PFSK-1 (cell line): Measurements from ENCODE around the gene STX7.

ENCODE experiments used
- FOXP2 ChIP-seq: optimal IDR thresholded peaks from 2 replicates; pipeline ENCODE3; 2011; ENCODE audit warnings: borderline replicate concordance, control low read depth, inconsistent platforms; ENCODE audit not compliant: insufficient read depth; ENCODE audit errors: extremely low read length, extremely low read depth
- POLR2AphosphoS5 ChIP-seq: IDR thresholded peaks from 2 replicates; pipeline ENCODE4 v1.6.1; 2012; ENCODE audit warnings: low read depth, mild to moderate bottlenecking, control low read depth, low read length, moderate library complexity
- REST ChIP-seq, 2 experiments: IDR thresholded peaks; 2 replicates each; pipeline versions ENCODE4 v1.6.1 to v1.8.0; 2011 to 2012; ENCODE audit warnings: low read depth in 2 of 2, low read length in 2 of 2, control low read depth in 1 of 2, inconsistent platforms in 1 of 2, mild to moderate bottlenecking in 1 of 2, moderate library complexity in 1 of 2; ENCODE audit not compliant: insufficient read depth in 1 of 2

- TF ChIP-seq POLR2AphosphoS5 (no peak), REST (IDR thresholded peaks at IDR 0.05; ENCODE audit: insufficient read depth in 1 of 2, low read depth in 2 of 2, low read length in 2 of 2) (no peak), FOXP2 (no peak)
These were observed 30.3 kb downstream of the STX7 start for GRCh38 chr6:132482581-132482980.
